CD4-positive, alpha-beta memory T cell (primary cell): ENCODE results near the gene NBPF20. TPM values are rescaled to one million over a fixed set of nuclear protein-coding genes. Genes with fewer than 3 reads are reported as not detected.
A peak's percentile ranks its signal among the peaks of the same experiment; 100 is the strongest.
"Not testable (repeated sequence)": the region's sequence is repeated elsewhere in the genome, so short reads cannot be mapped to it uniquely, and the experiment has no call there.

Source experiments
- CTCF ChIA-PET: fragments of 350-600 bp; sonication (Branson Sonifier 250); formaldehyde crosslinking; loops from one replicate; lab custom pipeline; 2021; ENCODE audit warnings: inconsistent platforms; ENCODE audit not compliant: partially characterized antibody; lab: Charles Lee
- POLR2A ChIA-PET: fragments of 350-600 bp; sonication (Branson Sonifier 250); formaldehyde crosslinking; loops from one replicate; lab custom pipeline; 2021; ENCODE audit not compliant: partially characterized antibody; lab: Charles Lee
- DNase-seq, 5 donors: peaks; one replicate each; pipeline versions ENCODE4 v3.0.0 to v3.0.0-alpha.2; 2020 to 2022; ENCODE audit warnings: mixed read lengths in 1 of 5
- H3K27ac ChIP-seq: one replicate; pipeline ENCODE4 v1.7.0; 2013; ENCODE audit warnings: low read depth, low read length
- H3K27me3 ChIP-seq: 2 replicates; pipeline ENCODE4 v1.7.0; 2013; ENCODE audit warnings: mild to moderate bottlenecking, low read length, moderate library complexity; ENCODE audit not compliant: insufficient read depth
- H3K36me3 ChIP-seq: 2 replicates; pipeline ENCODE4 v1.7.0; 2013; ENCODE audit warnings: mild to moderate bottlenecking, low read length, moderate library complexity; ENCODE audit not compliant: insufficient read depth
- H3K4me1 ChIP-seq: 2 replicates; pipeline ENCODE4 v1.7.0; 2013; ENCODE audit warnings: mild to moderate bottlenecking, low read length, moderate library complexity; ENCODE audit not compliant: insufficient read depth
- H3K4me3 ChIP-seq, 2 donors: one replicate each; pipeline ENCODE4 v1.7.0; 2013; ENCODE audit warnings: low read length in 2 of 2, mild to moderate bottlenecking in 1 of 2
- H3K9me3 ChIP-seq, 2 donors: one replicate each; pipeline ENCODE4 v1.7.0; 2013; ENCODE audit warnings: low read length in 2 of 2, control low read depth in 1 of 2; ENCODE audit not compliant: control insufficient read depth in 1 of 2
- H3K27ac Mint-ChIP-seq, 7 donors: one replicate each; pipeline ENCODE4 v1.8.0; 2020 to 2021; ENCODE audit warnings: mixed read lengths in 7 of 7, mild to moderate bottlenecking in 6 of 7, inconsistent platforms in 3 of 7, moderate library complexity in 3 of 7
- H3K27me3 Mint-ChIP-seq, 2 donors: one replicate each; pipeline ENCODE4 v1.8.0; 2020 to 2021; ENCODE audit warnings: mixed read lengths in 2 of 2
- H3K36me3 Mint-ChIP-seq, 2 donors: one replicate each; pipeline ENCODE4 v1.8.0; 2020 to 2021; ENCODE audit warnings: mixed read lengths in 2 of 2, inconsistent platforms in 1 of 2, mild to moderate bottlenecking in 1 of 2
- H3K4me1 Mint-ChIP-seq, 4 donors: one replicate each; pipeline ENCODE4 v1.8.0; 2020 to 2021; ENCODE audit warnings: mixed read lengths in 4 of 4, mild to moderate bottlenecking in 1 of 4
- H3K4me3 Mint-ChIP-seq, 8 donors: one replicate each; pipeline ENCODE4 v1.8.0; 2020 to 2021; ENCODE audit warnings: mixed read lengths in 8 of 8, mild to moderate bottlenecking in 7 of 8, moderate library complexity in 6 of 8, inconsistent platforms in 3 of 8
- H3K9me3 Mint-ChIP-seq, 8 donors: one replicate each; pipeline ENCODE4 v1.8.0; 2020 to 2021; ENCODE audit warnings: mixed read lengths in 8 of 8, mild to moderate bottlenecking in 5 of 8, inconsistent platforms in 3 of 8, moderate library complexity in 1 of 8
- intact Hi-C: fragments of 100-400 bp; cut with micrococcal nuclease; formaldehyde crosslinking; loops from one replicate; pipeline ENCODE4 v1.15.1; 2023
- polyA plus RNA-seq, 2 donors: library from polyadenylated mRNA; unstranded; fragments of 300-500 nt; fragmentation: Illumina TruSeq; gene quantifications; one replicate each; pipeline ENCODE4 v1.2.3, GENCODE V29; 2021
- total RNA-seq, 2 experiments: library from RNA; stranded (reverse); gene quantifications; one replicate each; pipeline ENCODE4 v1.2.3, GENCODE V29; 2021

Gene NBPF20
- total and polyA plus RNA-seq, 4 experiments from 2014 or later: 0.01 to 5.3 (median 2.3) TPM

GRCh38 chr1:145424612-145425435 is 579 bp downstream of the NBPF20 start:
- peak overlapping the region; percentile 66 to 96 (median 92) for H3K27ac Mint-ChIP-seq
- CTCF ChIA-PET, H3K4me1 ChIP-seq, H3K27me3 ChIP-seq, H3K36me3 Mint-ChIP-seq, intact Hi-C loops, H3K9me3 ChIP-seq, H3K36me3 ChIP-seq: not testable (repeated sequence)
- H3K27me3 Mint-ChIP-seq: peaks cover 22 to 26% of the 10 kb centered on the region in 2 donors
- DNase-seq: peak; percentile 25 to 64 (median 44)
- H3K4me3 Mint-ChIP-seq: peak overlapping the region; percentile 91 to 98 (median 96)
- Histone ChIP-seq H3K27ac (peak overlapping the region; percentile 46), H3K4me3 (peak overlapping the region in 1 of 2 donors; percentile 59)
- H3K4me1 Mint-ChIP-seq: peaks cover 4 to 13% (median 9%) of the 10 kb centered on the region in 4 donors
- POLR2A ChIA-PET: interaction anchor here (1.3 kb wide), 1 partner anchor 40 kb away, joined by 4 read pairs; no protein-coding TSS in a partner anchor
- peaks cover 0 to 22% (median 14%) of the 10 kb centered on the region in 8 donors for H3K9me3 Mint-ChIP-seq

DNA sequence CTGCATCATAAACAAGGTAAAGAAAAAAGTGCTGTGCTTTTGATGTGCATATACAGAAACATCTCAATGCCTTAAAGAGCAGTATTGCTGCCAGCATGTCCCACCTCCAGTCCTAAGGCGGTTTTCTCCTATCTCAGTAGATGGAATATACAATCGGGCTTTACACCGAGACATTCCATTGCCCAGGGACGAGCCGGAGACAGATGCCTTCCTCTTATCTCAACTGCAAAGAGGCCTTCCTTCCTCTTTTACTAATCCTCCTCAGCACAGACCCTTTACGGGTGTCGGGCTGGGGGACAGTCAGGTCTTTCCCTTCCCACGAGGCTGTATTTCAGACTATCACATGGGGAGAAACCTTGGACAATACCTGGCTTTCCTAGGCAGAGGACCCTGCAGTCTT is 10.3 kb downstream of the NBPF20 start:
- H3K27ac ChIP-seq, H3K9me3 Mint-ChIP-seq, H3K27ac Mint-ChIP-seq, DNase-seq, H3K36me3 ChIP-seq, H3K4me3 Mint-ChIP-seq, H3K4me3 ChIP-seq, H3K27me3 Mint-ChIP-seq, POLR2A ChIA-PET, H3K4me1 Mint-ChIP-seq, H3K27me3 ChIP-seq, H3K36me3 Mint-ChIP-seq, CTCF ChIA-PET, intact Hi-C loops, H3K9me3 ChIP-seq, H3K4me1 ChIP-seq: not testable (repeated sequence)

DNA sequence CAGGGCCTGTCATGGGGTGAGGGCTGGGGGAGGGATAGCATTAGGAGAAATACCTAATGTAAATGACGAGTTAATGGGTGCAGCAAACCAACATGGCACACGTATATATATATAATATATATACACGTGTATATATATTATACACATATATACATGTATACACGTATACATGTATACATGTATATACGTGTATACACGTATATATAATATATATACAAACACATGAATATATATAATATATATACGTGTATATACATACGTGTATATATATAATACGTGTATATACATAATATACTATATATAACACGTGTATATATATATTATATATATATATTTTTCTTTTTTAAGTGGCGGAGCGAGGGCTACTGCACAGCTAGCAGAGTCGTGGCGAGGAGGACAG is 18.1 kb downstream of the NBPF20 start:
- H3K4me3 Mint-ChIP-seq, H3K4me3 ChIP-seq, H3K36me3 Mint-ChIP-seq, POLR2A ChIA-PET, H3K9me3 Mint-ChIP-seq, H3K27ac ChIP-seq, H3K4me1 ChIP-seq, H3K4me1 Mint-ChIP-seq, intact Hi-C loops, H3K27me3 ChIP-seq, H3K36me3 ChIP-seq, DNase-seq, H3K27ac Mint-ChIP-seq, H3K27me3 Mint-ChIP-seq, CTCF ChIA-PET, H3K9me3 ChIP-seq: not testable (repeated sequence)

- H3K4me1 Mint-ChIP-seq, H3K4me3 ChIP-seq, H3K9me3 ChIP-seq, H3K4me1 ChIP-seq, intact Hi-C loops, H3K27me3 ChIP-seq, CTCF ChIA-PET, H3K4me3 Mint-ChIP-seq, H3K36me3 ChIP-seq, H3K27ac ChIP-seq, DNase-seq, POLR2A ChIA-PET, H3K27me3 Mint-ChIP-seq, H3K9me3 Mint-ChIP-seq, H3K36me3 Mint-ChIP-seq: not testable (repeated sequence)
- H3K27ac Mint-ChIP-seq: peak overlapping the region in 1 of 7 donors; percentile 29
Observed at GRCh38 chr1:145404949-145405348, 20.5 kb downstream of the NBPF20 start.

DNA sequence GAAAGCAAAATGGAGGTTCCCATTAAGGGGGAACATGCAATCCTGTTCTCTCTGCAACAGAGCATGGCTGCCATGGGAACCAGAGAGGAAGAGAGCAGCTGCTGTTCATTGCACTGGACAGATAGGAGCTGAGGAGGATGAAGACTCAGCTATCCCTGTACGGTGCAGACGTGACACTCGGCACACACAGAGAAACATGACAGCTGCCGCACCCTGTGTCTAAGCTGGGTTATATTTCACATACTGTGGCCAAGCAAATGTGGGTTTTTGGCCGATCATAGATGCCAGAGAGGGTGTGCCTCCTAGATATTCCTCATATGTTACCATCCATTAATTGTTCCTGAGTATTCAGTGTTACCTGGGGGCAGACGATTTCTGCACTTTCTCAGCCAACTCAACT is 24.7 kb downstream of the NBPF20 start:
- H3K4me1 Mint-ChIP-seq, intact Hi-C loops, H3K9me3 Mint-ChIP-seq, H3K9me3 ChIP-seq, H3K27ac Mint-ChIP-seq, H3K4me3 Mint-ChIP-seq, POLR2A ChIA-PET, DNase-seq, CTCF ChIA-PET, H3K4me1 ChIP-seq, H3K36me3 ChIP-seq, H3K27me3 Mint-ChIP-seq, H3K4me3 ChIP-seq, H3K36me3 Mint-ChIP-seq, H3K27me3 ChIP-seq, H3K27ac ChIP-seq: not testable (repeated sequence)

Other genes starting within 250 kb of the NBPF20 start
- gene PPIAL4D, start 183.4 kb downstream of the NBPF20 start, total RNA-seq: not detected
- under 1 TPM in 1 of 2 donors, not detected in 1; 0.65 TPM for gene PPIAL4D, start 183.4 kb downstream of the NBPF20 start, polyA plus RNA-seq
- 10 to 100 TPM; 30.0 to 32.8 TPM for gene GPR89A, start 182.4 kb upstream of the NBPF20 start, total RNA-seq
- gene GPR89A, start 182.4 kb upstream of the NBPF20 start, polyA plus RNA-seq: 10 to 100 TPM; 20.4 to 21.2 TPM